Coronary artery (tissue), 2 donors: ENCODE results near the gene MTA1.

Experiments
- DNase-seq: peaks from one replicate; pipeline ENCODE4 v3.0.0-alpha.2; 2017; ENCODE audit warnings: low spot score
- H3K27ac ChIP-seq, 2 donors: fragments of 200-600 bp; sonication (generic); one replicate each; pipeline ENCODE4 v1.5.1; 2016 to 2019
- H3K4me3 ChIP-seq: fragments of 200-600 bp; sonication (generic); 2 replicates; pipeline ENCODE4 v1.5.1; 2016; ENCODE audit warnings: mild to moderate bottlenecking, moderate library complexity
- TF ChIP-seq, protein P1 (sequence below): fragments of 200-600 bp; sonication (generic); IDR thresholded peaks from one replicate; pipeline ENCODE4 v1.5.1; 2019; ENCODE audit warnings: antibody characterized with exemption

The MTA1 gene

DNA sequence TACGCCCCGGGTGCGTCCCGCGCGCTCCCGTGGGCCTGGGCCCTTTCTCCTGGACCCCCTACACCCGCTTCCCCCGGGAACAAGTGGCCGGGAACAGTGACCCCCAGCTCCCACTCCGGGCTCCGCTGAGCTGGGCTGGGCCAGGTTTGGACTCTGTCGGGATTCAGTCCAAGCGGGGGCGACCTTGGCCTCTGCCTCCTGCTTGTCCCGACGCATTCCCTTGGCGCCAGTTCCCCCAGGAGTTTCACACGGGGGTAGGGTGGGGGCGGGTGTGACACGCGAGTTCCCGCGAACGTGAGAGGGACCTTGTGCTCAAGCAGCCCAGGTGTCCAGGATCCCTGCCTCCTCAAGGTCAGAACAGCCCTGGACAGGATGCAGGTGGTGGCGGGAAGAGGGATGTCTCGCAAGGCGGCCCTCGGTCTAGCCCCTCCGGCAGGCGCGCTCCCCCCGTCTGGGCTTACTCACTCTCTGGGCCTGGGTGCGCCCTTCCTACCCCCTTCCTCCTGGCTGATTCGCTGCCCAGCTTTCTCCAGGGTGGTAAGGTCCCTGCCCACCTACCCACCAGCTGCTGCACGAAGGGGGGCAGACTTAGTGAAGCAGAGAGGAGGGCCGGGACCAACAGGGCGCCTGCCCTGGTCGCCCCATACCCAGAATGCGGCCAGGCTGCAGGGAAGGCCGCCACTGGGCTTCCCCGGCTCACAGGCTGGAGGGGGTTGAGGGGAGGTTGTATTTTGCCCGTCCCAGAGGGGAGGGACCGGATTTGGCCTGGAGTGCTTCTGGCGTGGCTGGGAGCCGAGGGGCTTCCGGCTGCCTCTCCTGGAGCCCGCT, 55.9 kb downstream of the MTA1 start:
- Histone ChIP-seq H3K27ac (peak overlapping the region; percentile 95 to 100), H3K4me3 (peak overlapping the region; percentile 97)
- TF ChIP-seq, protein P1, sequence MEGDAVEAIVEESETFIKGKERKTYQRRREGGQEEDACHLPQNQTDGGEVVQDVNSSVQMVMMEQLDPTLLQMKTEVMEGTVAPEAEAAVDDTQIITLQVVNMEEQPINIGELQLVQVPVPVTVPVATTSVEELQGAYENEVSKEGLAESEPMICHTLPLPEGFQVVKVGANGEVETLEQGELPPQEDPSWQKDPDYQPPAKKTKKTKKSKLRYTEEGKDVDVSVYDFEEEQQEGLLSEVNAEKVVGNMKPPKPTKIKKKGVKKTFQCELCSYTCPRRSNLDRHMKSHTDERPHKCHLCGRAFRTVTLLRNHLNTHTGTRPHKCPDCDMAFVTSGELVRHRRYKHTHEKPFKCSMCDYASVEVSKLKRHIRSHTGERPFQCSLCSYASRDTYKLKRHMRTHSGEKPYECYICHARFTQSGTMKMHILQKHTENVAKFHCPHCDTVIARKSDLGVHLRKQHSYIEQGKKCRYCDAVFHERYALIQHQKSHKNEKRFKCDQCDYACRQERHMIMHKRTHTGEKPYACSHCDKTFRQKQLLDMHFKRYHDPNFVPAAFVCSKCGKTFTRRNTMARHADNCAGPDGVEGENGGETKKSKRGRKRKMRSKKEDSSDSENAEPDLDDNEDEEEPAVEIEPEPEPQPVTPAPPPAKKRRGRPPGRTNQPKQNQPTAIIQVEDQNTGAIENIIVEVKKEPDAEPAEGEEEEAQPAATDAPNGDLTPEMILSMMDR, result no peak
- peak; percentile 90 for DNase-seq

DNA sequence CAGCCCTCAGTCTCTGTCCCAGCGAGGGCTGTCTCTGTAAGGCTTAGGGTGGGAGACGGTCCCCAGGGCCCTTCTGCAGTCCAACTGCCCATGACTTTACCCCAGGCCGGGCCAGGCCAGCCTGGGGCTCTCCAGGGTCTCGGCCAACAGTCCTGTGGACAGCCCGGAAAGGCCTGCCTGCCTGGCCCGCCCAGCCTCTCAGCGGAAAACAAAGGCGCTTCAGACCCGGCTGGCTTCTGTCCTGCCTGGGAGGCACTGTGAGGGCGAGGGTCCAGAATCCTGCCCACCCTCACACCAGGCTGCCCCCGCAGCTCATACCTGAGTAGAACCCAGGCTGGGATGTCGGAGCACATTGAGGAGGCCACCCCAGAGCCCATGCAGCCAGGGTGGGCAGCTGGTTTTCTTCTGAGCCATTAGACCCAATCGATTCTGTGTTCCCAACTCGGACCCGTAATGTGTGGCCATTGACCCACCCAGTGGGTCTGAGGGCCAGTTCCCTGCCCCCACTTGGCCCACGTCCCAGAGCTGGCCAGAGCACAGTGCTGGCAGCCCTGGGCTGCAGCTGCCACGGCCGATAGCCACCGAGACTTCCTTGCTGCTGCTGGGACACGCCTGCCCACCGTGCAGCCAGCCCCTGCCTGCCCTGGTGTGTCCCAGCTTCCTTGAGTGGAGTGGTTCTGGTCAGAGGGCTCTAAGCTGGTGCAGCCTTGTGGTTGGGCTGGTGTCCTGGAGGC, 56.6 kb downstream of the MTA1 start:
- peak; percentile 90 for DNase-seq
- H3K27ac ChIP-seq, result peak overlapping the region; percentile 95 to 100
- H3K4me3 ChIP-seq, result peak overlapping the region; percentile 97
- TF ChIP-seq, protein P1, result no peak

DNA sequence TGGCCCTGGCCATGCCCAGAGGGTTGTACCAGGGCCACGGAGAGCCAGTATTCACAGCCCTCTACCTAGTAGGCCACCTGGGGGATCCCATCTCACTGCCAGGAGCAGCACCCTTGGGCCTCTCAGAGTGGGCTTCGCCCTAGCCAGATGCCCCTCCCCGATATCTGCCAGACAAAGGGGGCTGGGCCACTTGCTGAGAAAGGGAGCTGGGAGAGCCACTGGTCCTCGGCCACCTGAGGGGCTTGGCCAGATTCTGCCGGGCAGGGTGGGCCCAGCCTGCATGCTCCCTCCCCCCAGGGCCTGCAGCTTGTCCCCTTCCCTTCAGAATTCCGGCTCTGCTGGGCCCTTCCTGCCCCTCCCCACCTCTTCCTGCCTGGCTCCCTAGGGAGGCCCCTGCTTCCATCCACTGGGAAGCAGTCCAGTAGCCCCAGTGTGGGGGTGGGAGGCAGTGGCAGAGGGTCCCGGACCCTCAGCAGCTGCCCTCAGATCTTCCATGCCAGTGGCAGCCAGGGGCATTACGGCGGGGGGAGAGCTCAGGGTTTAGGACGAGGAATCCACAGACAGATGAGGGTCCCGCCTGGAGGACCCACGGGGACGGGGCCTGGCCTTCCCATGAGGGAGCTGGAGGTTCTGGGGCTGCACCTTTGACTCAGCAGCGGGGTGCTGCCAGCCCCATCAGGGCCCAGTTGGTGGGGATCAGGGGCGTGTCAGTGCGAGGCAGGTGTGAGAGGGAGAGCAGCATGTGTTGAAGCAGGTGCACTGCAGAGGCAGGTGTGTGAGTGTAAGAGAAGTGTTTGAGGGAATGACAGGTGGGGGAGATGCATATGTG, 57.4 kb downstream of the MTA1 start:
- TF ChIP-seq, protein P1, result no peak
- no peak for DNase-seq
- Histone ChIP-seq H3K4me3 (peak overlapping the region; percentile 97), H3K27ac (peak overlapping the region; percentile 95 to 100)

DNA sequence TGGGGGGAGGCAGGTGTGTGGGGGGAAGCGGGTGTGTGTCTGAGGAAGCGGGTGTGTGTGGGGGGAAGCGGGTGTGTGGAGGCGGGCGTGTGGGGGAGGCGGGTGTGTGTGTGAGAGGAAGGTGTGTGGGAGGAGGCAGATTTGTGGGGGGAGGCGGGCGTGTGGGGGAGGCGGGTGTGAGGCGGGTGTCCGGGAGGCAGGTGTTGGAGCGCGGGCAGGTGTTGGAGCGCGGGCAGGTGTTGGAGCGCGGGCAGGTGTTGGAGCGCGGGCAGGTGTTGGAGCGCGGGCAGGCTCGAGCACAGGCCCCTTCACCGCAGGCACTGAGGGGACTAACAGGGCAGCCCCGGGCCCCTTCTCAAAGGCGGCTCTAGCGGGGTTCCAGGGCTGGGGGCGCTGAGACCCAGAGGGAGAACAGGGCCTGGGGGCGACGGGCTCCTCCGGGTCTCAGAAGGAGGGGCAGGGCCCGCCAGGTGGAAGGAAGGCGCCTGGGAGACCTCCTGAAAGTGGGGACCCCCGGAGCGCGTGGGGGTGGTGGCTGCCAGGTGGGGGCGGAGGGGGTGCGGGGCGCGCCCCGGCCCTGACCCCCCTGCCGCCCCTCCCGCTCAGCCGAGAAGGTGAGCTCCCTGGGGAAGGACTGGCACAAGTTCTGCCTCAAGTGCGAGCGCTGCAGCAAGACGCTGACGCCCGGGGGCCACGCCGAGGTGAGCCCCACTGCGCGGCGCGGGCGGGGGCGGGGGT, 58.2 kb downstream of the MTA1 start:
- Histone ChIP-seq H3K27ac (peak overlapping the region; percentile 95 to 100), H3K4me3 (peak overlapping the region; percentile 97)
- TF ChIP-seq, protein P1, result no peak
- DNase-seq, result no peak

DNA sequence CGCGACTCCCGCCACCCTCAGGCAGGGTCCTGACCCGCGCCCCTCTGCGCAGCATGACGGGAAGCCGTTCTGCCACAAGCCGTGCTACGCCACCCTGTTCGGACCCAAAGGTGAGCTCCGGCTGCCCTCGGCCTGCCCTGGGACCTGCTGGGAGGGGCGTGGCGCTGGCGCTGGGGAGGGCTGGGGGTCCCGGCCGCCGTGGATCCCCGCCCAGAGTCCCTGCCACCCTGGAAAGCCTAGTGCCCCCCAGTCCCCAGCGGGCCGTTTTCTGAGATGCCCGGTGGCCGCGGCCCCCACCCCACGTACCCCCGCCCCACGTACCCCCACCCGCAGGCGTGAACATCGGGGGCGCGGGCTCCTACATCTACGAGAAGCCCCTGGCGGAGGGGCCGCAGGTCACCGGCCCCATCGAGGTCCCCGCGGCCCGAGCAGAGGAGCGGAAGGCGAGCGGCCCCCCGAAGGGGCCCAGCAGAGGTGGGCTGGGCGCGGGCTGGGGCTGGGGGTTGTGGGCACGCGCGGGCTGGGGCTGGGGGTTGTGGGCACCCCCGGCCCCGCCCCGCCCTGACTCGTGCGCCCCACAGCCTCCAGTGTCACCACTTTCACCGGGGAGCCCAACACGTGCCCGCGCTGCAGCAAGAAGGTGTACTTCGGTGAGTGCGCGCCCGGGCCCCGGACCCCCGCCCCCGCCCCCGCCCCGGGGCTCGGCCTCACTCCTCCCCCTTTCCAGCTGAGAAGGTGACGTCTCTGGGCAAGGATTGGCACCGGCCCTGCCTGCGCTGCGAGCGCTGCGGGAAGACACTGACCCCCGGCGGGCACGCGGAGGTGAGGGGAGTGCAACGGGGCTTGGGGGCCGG, 59.0 kb downstream of the MTA1 start:
- no peak overlapping the region for H3K4me3 ChIP-seq
- H3K27ac ChIP-seq, result peak overlapping the region; percentile 28 to 100
- TF ChIP-seq, protein P1, result no peak
- DNase-seq, result no peak
